H1 (cell line): Measurements from ENCODE around the gene SEMA4D. TPM values are rescaled to one million over a fixed set of nuclear protein-coding genes. Genes with fewer than 3 reads are reported as not detected.

Experiments
- CHD2 ChIP-seq: IDR thresholded peaks from 2 replicates; pipeline ENCODE4 v1.6.1; 2012; ENCODE audit warnings: low read length, improper control_type of control experiment
- POLR2A ChIP-seq, 2 experiments: IDR thresholded peaks; 1 replicate in 1 of 2; 2 replicates in 1 of 2; pipeline ENCODE4 v1.6.1; 2011; ENCODE audit warnings: low read depth in 2 of 2, low read length in 2 of 2, mild to moderate bottlenecking in 2 of 2; ENCODE audit errors: control extremely low read depth in 1 of 2
- RBBP5 ChIP-seq: IDR thresholded peaks from 2 replicates; pipeline ENCODE4 v1.7.1; 2012; ENCODE audit warnings: low read depth, mild to moderate bottlenecking, inconsistent platforms, low read length, moderate library complexity, borderline replicate concordance
- RFX5 ChIP-seq: IDR thresholded peaks from 2 replicates; pipeline ENCODE4 v1.6.1; 2011; ENCODE audit warnings: low read depth, low read length, improper control_type of control experiment, borderline replicate concordance
- SP1 ChIP-seq: IDR thresholded peaks from 2 replicates; pipeline ENCODE4 v1.6.1; 2011; ENCODE audit warnings: low read depth, low read length
- polyA plus RNA-seq, 7 experiments: library from polyadenylated mRNA; depleted of rRNA in 3 of 7; stranded (reverse) in 5 of 7; unstranded in 2 of 7; fragments of >200 nt in 5 of 7; fragments of 200-250 nt in 2 of 7; gene quantifications; 1 replicate in 5 of 7; 2 replicates in 1 of 7; 4 replicates in 1 of 7; pipeline versions ENCODE4 v1.2.1 to v1.2.3, GENCODE V29; 2011 to 2013; ENCODE audit warnings: missing spikeins in 2 of 7, mixed read lengths in 2 of 7
- total RNA-seq: library from RNA; stranded (reverse); fragmentation: NEBNext Ultra II Directional; extraction: Animal tissue kit (Norgen Biotek cat#: 25700); gene quantifications from 2 replicates; pipeline ENCODE4 v1.2.1, GENCODE V29; 2021
- TF ChIP-seq, protein P1 (sequence below): fragments of 300-600 bp; sonication (generic); IDR thresholded peaks from 2 replicates; pipeline ENCODE4 v1.7.1; 2012; ENCODE audit warnings: low read length, moderate library complexity, mild to moderate bottlenecking, inconsistent platforms; ENCODE audit not compliant: insufficient replicate concordance

Gene SEMA4D
- total and polyA plus RNA-seq, 2 of the 8 experiments (the other 6 are each of a cell fraction or from before 2014, with no cell fraction given), result 21.0 to 70.4 TPM

DNA sequence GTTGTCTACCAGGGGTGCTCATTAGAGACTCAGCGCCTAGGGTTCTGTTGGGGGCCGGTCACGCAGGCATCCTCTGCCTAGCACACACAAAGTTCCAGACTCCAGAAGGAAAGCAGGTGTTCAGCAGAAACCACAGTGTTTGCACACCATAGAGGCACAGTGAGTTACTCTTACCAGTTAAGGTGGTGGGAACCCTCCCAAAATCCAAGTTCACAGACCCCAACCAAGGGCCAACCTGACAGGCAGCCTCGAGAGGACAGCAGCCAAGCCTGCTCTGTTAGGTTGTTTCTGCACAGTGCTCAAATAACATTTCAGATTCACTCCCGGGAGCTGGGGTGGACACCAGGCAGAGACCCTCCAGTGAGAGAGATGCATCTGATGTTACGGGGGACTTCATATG lies 143.4 kb downstream of the SEMA4D start (continued):
- TF ChIP-seq, protein P1, sequence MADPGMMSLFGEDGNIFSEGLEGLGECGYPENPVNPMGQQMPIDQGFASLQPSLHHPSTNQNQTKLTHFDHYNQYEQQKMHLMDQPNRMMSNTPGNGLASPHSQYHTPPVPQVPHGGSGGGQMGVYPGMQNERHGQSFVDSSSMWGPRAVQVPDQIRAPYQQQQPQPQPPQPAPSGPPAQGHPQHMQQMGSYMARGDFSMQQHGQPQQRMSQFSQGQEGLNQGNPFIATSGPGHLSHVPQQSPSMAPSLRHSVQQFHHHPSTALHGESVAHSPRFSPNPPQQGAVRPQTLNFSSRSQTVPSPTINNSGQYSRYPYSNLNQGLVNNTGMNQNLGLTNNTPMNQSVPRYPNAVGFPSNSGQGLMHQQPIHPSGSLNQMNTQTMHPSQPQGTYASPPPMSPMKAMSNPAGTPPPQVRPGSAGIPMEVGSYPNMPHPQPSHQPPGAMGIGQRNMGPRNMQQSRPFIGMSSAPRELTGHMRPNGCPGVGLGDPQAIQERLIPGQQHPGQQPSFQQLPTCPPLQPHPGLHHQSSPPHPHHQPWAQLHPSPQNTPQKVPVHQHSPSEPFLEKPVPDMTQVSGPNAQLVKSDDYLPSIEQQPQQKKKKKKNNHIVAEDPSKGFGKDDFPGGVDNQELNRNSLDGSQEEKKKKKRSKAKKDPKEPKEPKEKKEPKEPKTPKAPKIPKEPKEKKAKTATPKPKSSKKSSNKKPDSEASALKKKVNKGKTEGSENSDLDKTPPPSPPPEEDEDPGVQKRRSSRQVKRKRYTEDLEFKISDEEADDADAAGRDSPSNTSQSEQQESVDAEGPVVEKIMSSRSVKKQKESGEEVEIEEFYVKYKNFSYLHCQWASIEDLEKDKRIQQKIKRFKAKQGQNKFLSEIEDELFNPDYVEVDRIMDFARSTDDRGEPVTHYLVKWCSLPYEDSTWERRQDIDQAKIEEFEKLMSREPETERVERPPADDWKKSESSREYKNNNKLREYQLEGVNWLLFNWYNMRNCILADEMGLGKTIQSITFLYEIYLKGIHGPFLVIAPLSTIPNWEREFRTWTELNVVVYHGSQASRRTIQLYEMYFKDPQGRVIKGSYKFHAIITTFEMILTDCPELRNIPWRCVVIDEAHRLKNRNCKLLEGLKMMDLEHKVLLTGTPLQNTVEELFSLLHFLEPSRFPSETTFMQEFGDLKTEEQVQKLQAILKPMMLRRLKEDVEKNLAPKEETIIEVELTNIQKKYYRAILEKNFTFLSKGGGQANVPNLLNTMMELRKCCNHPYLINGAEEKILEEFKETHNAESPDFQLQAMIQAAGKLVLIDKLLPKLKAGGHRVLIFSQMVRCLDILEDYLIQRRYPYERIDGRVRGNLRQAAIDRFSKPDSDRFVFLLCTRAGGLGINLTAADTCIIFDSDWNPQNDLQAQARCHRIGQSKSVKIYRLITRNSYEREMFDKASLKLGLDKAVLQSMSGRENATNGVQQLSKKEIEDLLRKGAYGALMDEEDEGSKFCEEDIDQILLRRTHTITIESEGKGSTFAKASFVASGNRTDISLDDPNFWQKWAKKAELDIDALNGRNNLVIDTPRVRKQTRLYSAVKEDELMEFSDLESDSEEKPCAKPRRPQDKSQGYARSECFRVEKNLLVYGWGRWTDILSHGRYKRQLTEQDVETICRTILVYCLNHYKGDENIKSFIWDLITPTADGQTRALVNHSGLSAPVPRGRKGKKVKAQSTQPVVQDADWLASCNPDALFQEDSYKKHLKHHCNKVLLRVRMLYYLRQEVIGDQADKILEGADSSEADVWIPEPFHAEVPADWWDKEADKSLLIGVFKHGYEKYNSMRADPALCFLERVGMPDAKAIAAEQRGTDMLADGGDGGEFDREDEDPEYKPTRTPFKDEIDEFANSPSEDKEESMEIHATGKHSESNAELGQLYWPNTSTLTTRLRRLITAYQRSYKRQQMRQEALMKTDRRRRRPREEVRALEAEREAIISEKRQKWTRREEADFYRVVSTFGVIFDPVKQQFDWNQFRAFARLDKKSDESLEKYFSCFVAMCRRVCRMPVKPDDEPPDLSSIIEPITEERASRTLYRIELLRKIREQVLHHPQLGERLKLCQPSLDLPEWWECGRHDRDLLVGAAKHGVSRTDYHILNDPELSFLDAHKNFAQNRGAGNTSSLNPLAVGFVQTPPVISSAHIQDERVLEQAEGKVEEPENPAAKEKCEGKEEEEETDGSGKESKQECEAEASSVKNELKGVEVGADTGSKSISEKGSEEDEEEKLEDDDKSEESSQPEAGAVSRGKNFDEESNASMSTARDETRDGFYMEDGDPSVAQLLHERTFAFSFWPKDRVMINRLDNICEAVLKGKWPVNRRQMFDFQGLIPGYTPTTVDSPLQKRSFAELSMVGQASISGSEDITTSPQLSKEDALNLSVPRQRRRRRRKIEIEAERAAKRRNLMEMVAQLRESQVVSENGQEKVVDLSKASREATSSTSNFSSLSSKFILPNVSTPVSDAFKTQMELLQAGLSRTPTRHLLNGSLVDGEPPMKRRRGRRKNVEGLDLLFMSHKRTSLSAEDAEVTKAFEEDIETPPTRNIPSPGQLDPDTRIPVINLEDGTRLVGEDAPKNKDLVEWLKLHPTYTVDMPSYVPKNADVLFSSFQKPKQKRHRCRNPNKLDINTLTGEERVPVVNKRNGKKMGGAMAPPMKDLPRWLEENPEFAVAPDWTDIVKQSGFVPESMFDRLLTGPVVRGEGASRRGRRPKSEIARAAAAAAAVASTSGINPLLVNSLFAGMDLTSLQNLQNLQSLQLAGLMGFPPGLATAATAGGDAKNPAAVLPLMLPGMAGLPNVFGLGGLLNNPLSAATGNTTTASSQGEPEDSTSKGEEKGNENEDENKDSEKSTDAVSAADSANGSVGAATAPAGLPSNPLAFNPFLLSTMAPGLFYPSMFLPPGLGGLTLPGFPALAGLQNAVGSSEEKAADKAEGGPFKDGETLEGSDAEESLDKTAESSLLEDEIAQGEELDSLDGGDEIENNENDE, result no peak
- TF ChIP-seq SP1, result no peak
- no peak for TF ChIP-seq RBBP5
- TF ChIP-seq CHD2, result no peak
- TF ChIP-seq POLR2A (IDR thresholded peaks at IDR 0.05; ENCODE audit: control extremely low read depth in 1 of 2, low read depth in 2 of 2, low read length in 2 of 2), result no peak
- TF ChIP-seq RFX5, result no peak
